Astrocyte (in vitro differentiated cells and primary cell): ENCODE data around the gene DENND6B. TPM values are rescaled to one million over a fixed set of nuclear protein-coding genes. Genes with fewer than 3 reads are reported as not detected.

Experiments used
- DNase-seq: peaks from one replicate; pipeline ENCODE4 v3.0.0-alpha.2; 2010; ENCODE audit warnings: low read depth
- FAIRE-seq: peaks from 2 replicates; lab custom pipeline; 2011; peaks lifted over from hg19 to GRCh38; lab: Jason Lieb, UNC
- H2AFZ ChIP-seq: 2 replicates; pipeline ENCODE4 v1.6.0; 2012; ENCODE audit warnings: low read depth, low read length, inconsistent platforms
- H3K27ac ChIP-seq: 2 replicates; pipeline ENCODE4 v1.5.1; 2011; ENCODE audit warnings: low read depth, low read length, inconsistent platforms
- H3K27me3 ChIP-seq: 2 replicates; pipeline ENCODE4 v1.6.0; 2011; ENCODE audit warnings: low read length, inconsistent platforms; ENCODE audit not compliant: insufficient read depth
- H3K36me3 ChIP-seq: 2 replicates; pipeline ENCODE4 v1.5.1; 2011; ENCODE audit warnings: low read length, inconsistent platforms; ENCODE audit not compliant: insufficient read depth
- H3K4me1 ChIP-seq: 2 replicates; pipeline ENCODE4 v1.5.1; 2011; ENCODE audit warnings: low read length, inconsistent platforms; ENCODE audit not compliant: insufficient read depth
- H3K4me2 ChIP-seq: 2 replicates; pipeline ENCODE4 v1.6.0; 2012; ENCODE audit warnings: low read length, inconsistent platforms
- H3K4me3 ChIP-seq: 2 replicates; pipeline ENCODE4 v1.5.1; 2011; ENCODE audit warnings: low read depth, mild to moderate bottlenecking, low read length, inconsistent platforms; ENCODE audit not compliant: insufficient read depth
- H3K79me2 ChIP-seq: 2 replicates; pipeline ENCODE4 v1.6.0; 2012; ENCODE audit warnings: mild to moderate bottlenecking, low read length, inconsistent platforms; ENCODE audit not compliant: insufficient read depth
- H3K9ac ChIP-seq: 2 replicates; pipeline ENCODE4 v1.6.0; 2012; ENCODE audit warnings: mild to moderate bottlenecking, low read length, inconsistent platforms
- H3K9me3 ChIP-seq: 2 replicates; pipeline ENCODE4 v1.5.1; 2012; ENCODE audit warnings: low read depth, mild to moderate bottlenecking, low read length, inconsistent platforms; ENCODE audit not compliant: insufficient read depth
- H4K20me1 ChIP-seq: 2 replicates; pipeline ENCODE4 v1.6.0; 2012; ENCODE audit warnings: low read length, inconsistent platforms; ENCODE audit not compliant: insufficient read depth
- H3K27ac Mint-ChIP-seq: one replicate; pipeline ENCODE4 v1.8.0; 2021; ENCODE audit warnings: mild to moderate bottlenecking, mixed read lengths; ENCODE audit not compliant: unreplicated experiment
- H3K27me3 Mint-ChIP-seq: one replicate; pipeline ENCODE4 v1.8.0; 2021; ENCODE audit warnings: low read depth, mixed read lengths; ENCODE audit not compliant: unreplicated experiment
- H3K36me3 Mint-ChIP-seq: one replicate; pipeline ENCODE4 v1.8.0; 2021; ENCODE audit warnings: low read depth, mixed read lengths; ENCODE audit not compliant: unreplicated experiment
- H3K4me1 Mint-ChIP-seq: one replicate; pipeline ENCODE4 v1.8.0; 2021; ENCODE audit warnings: low read depth, mixed read lengths; ENCODE audit not compliant: unreplicated experiment
- H3K4me3 Mint-ChIP-seq: one replicate; pipeline ENCODE4 v1.8.0; 2021; ENCODE audit warnings: mild to moderate bottlenecking, moderate library complexity, mixed read lengths; ENCODE audit not compliant: unreplicated experiment
- H3K9me3 Mint-ChIP-seq: one replicate; pipeline ENCODE4 v1.8.0; 2021; ENCODE audit warnings: mild to moderate bottlenecking, mixed read lengths; ENCODE audit not compliant: unreplicated experiment
- EZH2 ChIP-seq: IDR thresholded peaks from 2 replicates; pipeline ENCODE4 v1.6.1; 2012; ENCODE audit warnings: mild to moderate bottlenecking, low read length, inconsistent platforms; ENCODE audit not compliant: insufficient read depth
- total RNA-seq: library from RNA; stranded (reverse); gene quantifications from 2 replicates; pipeline ENCODE4 v1.2.1, GENCODE V29; 2021
- TF ChIP-seq, protein P1 (sequence below): IDR thresholded peaks from 2 replicates; pipeline ENCODE4 v1.5.1; 2011; ENCODE audit warnings: low read depth, mild to moderate bottlenecking, inconsistent platforms, low read length, moderate library complexity; ENCODE audit not compliant: insufficient read depth

DENND6B gene
- total RNA-seq, 1 donor from 2014 or later = 5.4 TPM

DNA sequence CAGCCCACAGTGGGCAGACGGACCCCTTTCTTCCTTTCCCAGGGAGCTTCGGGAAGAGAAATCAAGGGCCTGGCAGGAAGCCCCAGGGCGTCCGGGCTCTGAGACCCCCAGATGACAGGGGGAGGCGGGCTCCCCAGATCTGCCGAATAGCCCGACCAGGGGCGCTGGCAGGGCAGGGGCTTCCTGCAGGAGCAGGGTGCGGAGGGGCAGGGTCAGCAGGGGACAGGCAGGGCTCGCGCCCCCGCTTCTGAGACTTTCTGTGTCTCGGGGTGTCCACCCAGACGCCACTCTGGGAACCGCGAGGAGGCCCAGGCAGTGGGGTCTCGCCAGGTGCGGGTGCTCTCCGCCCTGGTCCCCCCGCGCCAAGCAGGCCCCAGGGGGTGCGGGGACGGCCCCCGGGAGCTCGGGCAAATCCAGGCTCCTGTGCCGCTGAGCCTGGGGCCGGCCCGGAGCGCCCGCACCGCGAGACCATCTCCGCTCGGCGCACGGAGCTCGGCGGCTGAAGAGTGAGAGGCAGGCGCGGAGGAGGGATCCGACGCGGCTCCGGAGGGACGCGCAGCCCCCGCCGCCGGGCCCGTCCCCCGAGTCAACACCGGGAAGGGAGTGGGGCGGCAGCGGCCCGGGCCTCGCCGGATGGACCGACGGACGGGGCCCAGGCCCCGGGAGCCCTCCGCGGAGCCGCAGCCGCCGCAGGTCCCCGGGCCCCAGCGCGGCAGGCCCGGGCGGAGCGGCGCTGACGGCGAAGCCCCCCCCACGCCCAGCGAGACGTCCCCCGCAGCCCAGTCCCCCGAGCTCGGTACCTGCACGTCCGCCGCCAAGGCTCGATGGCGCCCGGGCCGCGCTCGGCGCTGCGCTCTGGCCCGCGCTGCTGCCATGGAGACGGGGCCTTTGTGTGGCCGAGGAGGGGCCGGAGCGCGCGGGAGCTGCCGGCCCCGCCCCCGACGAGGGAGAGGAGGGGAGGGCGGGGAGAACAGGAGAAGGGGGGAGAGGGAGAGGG, 19.8 kb downstream of the DENND6B start, which contains the start of gene PLXNB2:
PLXNB2 (minus strand) TSS at position 894 of the 997 bp plus-strand sequence. CDS start 17,062 bp downstream, outside the sequence.
- H3K36me3 ChIP-seq = no peaks in the 10 kb centered on the region
- peak within 1 kb of the TSS; percentile 96 for H3K9ac ChIP-seq
- DNase-seq (peak; percentile 57), FAIRE-seq (no peak)
- peaks cover 57% of the 10 kb centered on the region for H3K4me1 ChIP-seq
- H3K4me3 ChIP-seq = peak within 1 kb of the TSS; percentile 78
- no peaks in the 10 kb centered on the region for H3K27me3 ChIP-seq
- H3K79me2 ChIP-seq = peaks cover 51% of the 10 kb centered on the region
- no peak within 1 kb of the TSS for H2AFZ ChIP-seq
- no peaks in the 10 kb centered on the region for H3K9me3 ChIP-seq
- Mint-ChIP-seq H3K27me3 (no peaks in the 10 kb centered on the region), H3K36me3 (peaks cover 2% of the 10 kb centered on the region), H3K9me3 (no peaks in the 10 kb centered on the region), H3K4me1 (peaks cover 21% of the 10 kb centered on the region), H3K4me3 (peak within 1 kb of the TSS; percentile 69), H3K27ac (peak within 1 kb of the TSS; percentile 94)
- peak within 1 kb of the TSS; percentile 82 for H3K27ac ChIP-seq
- no peak for TF ChIP-seq EZH2
- TF ChIP-seq, protein P1, sequence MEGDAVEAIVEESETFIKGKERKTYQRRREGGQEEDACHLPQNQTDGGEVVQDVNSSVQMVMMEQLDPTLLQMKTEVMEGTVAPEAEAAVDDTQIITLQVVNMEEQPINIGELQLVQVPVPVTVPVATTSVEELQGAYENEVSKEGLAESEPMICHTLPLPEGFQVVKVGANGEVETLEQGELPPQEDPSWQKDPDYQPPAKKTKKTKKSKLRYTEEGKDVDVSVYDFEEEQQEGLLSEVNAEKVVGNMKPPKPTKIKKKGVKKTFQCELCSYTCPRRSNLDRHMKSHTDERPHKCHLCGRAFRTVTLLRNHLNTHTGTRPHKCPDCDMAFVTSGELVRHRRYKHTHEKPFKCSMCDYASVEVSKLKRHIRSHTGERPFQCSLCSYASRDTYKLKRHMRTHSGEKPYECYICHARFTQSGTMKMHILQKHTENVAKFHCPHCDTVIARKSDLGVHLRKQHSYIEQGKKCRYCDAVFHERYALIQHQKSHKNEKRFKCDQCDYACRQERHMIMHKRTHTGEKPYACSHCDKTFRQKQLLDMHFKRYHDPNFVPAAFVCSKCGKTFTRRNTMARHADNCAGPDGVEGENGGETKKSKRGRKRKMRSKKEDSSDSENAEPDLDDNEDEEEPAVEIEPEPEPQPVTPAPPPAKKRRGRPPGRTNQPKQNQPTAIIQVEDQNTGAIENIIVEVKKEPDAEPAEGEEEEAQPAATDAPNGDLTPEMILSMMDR = no peak
- H4K20me1 ChIP-seq = peaks cover 36% of the 10 kb centered on the region
- peak within 1 kb of the TSS; percentile 100 for H3K4me2 ChIP-seq

- Histone ChIP-seq H3K27ac (peak overlapping the region; percentile 82), H3K9me3 (no peaks in the 10 kb centered on the region), H4K20me1 (peaks cover 46% of the 10 kb centered on the region), H3K36me3 (no peaks in the 10 kb centered on the region), H3K27me3 (no peaks in the 10 kb centered on the region), H3K4me1 (peaks cover 66% of the 10 kb centered on the region), H3K79me2 (peaks cover 61% of the 10 kb centered on the region), H3K4me3 (peak overlapping the region; percentile 78), H2AFZ (no peak overlapping the region), H3K9ac (peak overlapping the region; percentile 96), H3K4me2 (peak overlapping the region; percentile 100)
- Mint-ChIP-seq H3K4me1 (peaks cover 28% of the 10 kb centered on the region), H3K36me3 (peaks cover 3% of the 10 kb centered on the region), H3K27me3 (no peaks in the 10 kb centered on the region), H3K9me3 (no peaks in the 10 kb centered on the region), H3K27ac (peak overlapping the region; percentile 99), H3K4me3 (peak overlapping the region; percentile 93)
- DNase-seq (peak; percentile 91), FAIRE-seq (peak; percentile 62)
- TF ChIP-seq EZH2 = no peak
- TF ChIP-seq, protein P1 = no peak
Observed at GRCh38 chr22:50305923-50306566, 20.8 kb downstream of the DENND6B start.
